K562 (cell line): ENCODE results near the gene TIPARP. TPM values are rescaled to one million over a fixed set of nuclear protein-coding genes. Genes with fewer than 3 reads are reported as not detected.
A peak's percentile ranks its signal among the peaks of the same experiment; 100 is the strongest.

Source experiments
- ATAC-seq: fragments of 200-7000 bp; cut with Tn5 transposase; 3 replicates; pipeline ENCODE4 v1.9.1; 2020; ENCODE audit warnings: moderate library complexity
- BruUV-seq: library from RNA; stranded (reverse); fragments of 400-500 nt; replicated peaks from 2 replicates; lab custom pipeline; 2021; lab: Mats Ljungman, UMichigan
- CTCF ChIA-PET: fragments of 300-600 bp; formaldehyde crosslinking; extraction: SDS; loops from one replicate; lab custom pipeline; 2021; ENCODE audit warnings: low intra/inter-chr PET ratio; lab: Yijun Ruan, JAX
- POLR2A ChIA-PET: fragments of 300-600, 350-650 bp; sonication (Branson Sonifier 250); formaldehyde crosslinking; extraction: SDS; loops from one replicate; lab custom pipeline; 2021; ENCODE audit warnings: antibody characterized with exemption, inconsistent platforms; lab: Yijun Ruan, JAX
- DNase-seq, 4 experiments: peaks; one replicate each; pipeline versions ENCODE4 v3.0.0 to v3.0.0-alpha.2; 2011 to 2018; ENCODE audit warnings: low spot score in 3 of 4, mixed read lengths in 3 of 4; ENCODE audit errors: extremely low read depth in 1 of 4
- FAIRE-seq: peaks from 2 replicates; lab custom pipeline; 2011; peaks lifted over from hg19 to GRCh38; lab: Jason Lieb, UNC
- H2AFZ ChIP-seq: 2 replicates; pipeline ENCODE4 v1.6.0; 2011; ENCODE audit warnings: low read depth, low read length, control low read depth, inconsistent platforms
- H3K27ac ChIP-seq: fragments of 200-600 bp; 3 replicates; pipeline ENCODE4 v1.8.0; 2011; ENCODE audit warnings: low read depth, mild to moderate bottlenecking, control low read depth, inconsistent platforms, low read length, moderate library complexity, mixed read lengths; ENCODE audit errors: extremely low read depth
- H3K27me3 ChIP-seq, 2 experiments: fragments of 300-600 bp in 1 of 2; 2 replicates in 1 of 2; 3 replicates in 1 of 2; pipeline versions ENCODE4 v1.6.0 to v1.8.0; 2011; ENCODE audit warnings: inconsistent platforms in 2 of 2, low read length in 2 of 2, mild to moderate bottlenecking in 1 of 2, mixed read lengths in 1 of 2, moderate library complexity in 1 of 2; ENCODE audit not compliant: control insufficient read depth in 2 of 2, insufficient read depth in 2 of 2
- H3K36me3 ChIP-seq: fragments of 300-600 bp; 3 replicates; pipeline ENCODE4 v1.8.0; 2011; ENCODE audit warnings: mild to moderate bottlenecking, low read length, inconsistent platforms; ENCODE audit not compliant: control insufficient read depth, insufficient read depth
- H3K4me1 ChIP-seq, 2 experiments: fragments of 200-600 bp in 1 of 2; replicated peaks in 1 of 2; 2 replicates in 1 of 2; 3 replicates in 1 of 2; pipeline versions ENCODE4 v1.5.1 to v1.8.0; 2011; ENCODE audit warnings: inconsistent platforms in 2 of 2, low read length in 2 of 2, mild to moderate bottlenecking in 1 of 2, mixed read lengths in 1 of 2, moderate library complexity in 1 of 2; ENCODE audit not compliant: control insufficient read depth in 2 of 2, insufficient read depth in 2 of 2
- H3K4me2 ChIP-seq: 2 replicates; pipeline ENCODE4 v1.6.1; 2011; ENCODE audit warnings: low read length, control low read depth, inconsistent platforms, mixed read lengths; ENCODE audit not compliant: insufficient read depth
- H3K4me3 ChIP-seq: fragments of 200-600 bp; sonication (generic), shearing (Covaris generic); 2 replicates; pipeline ENCODE4 v1.5.1; 2016; ENCODE audit warnings: control low read depth, inconsistent platforms
- H3K79me2 ChIP-seq: fragments of 200-600 bp; 3 replicates; pipeline ENCODE4 v1.8.0; 2011; ENCODE audit warnings: low read length, inconsistent platforms; ENCODE audit not compliant: control insufficient read depth, insufficient read depth
- H3K9ac ChIP-seq, 2 experiments: 2 replicates each; pipeline versions ENCODE4 v1.6.0 to v1.6.1; 2011; ENCODE audit warnings: low read depth in 2 of 2, low read length in 2 of 2, control low read depth in 1 of 2, inconsistent platforms in 1 of 2, mild to moderate bottlenecking in 1 of 2, mixed read lengths in 1 of 2; ENCODE audit not compliant: insufficient read depth in 1 of 2
- H3K9me1 ChIP-seq: one replicate; pipeline ENCODE4 v1.6.0; 2011; ENCODE audit warnings: inconsistent platforms, mild to moderate bottlenecking, low read length, moderate library complexity; ENCODE audit not compliant: control insufficient read depth, insufficient read depth
- H3K9me3 ChIP-seq: replicated peaks from 2 replicates; pipeline ENCODE4 v1.5.1; 2011; ENCODE audit warnings: low read depth, low read length, inconsistent platforms; ENCODE audit not compliant: control insufficient read depth, insufficient read depth
- H4K20me1 ChIP-seq: replicated peaks from 2 replicates; pipeline ENCODE4 v1.6.1; 2011; ENCODE audit warnings: low read length, inconsistent platforms, mixed read lengths; ENCODE audit not compliant: control insufficient read depth, insufficient read depth
- CAMTA2 ChIP-seq: fragments of 250-450 bp; sonication (Bioruptor Pico); conservative IDR thresholded peaks from 2 replicates; pipeline ENCODE4 v1.5.1; 2022
- FOXK1 ChIP-seq: sonication (generic); formaldehyde crosslinking; IDR thresholded peaks from 2 replicates; pipeline ENCODE4 v1.8.0; 2022; ENCODE audit warnings: missing genetic modification reagents, mild to moderate bottlenecking, borderline replicate concordance
- GMEB1 ChIP-seq: fragments of 250-450 bp; sonication (Bioruptor Pico); IDR thresholded peaks from 2 replicates; pipeline ENCODE4 v1.4.0; 2020; ENCODE audit warnings: mild to moderate bottlenecking
- NONO ChIP-seq, 2 experiments: fragments of 200-400 bp in 1 of 2; fragments of 450-650 bp in 1 of 2; formaldehyde crosslinking in 1 of 2; IDR thresholded peaks; 2 replicates each; pipeline ENCODE4 v1.6.1; 2017; ENCODE audit warnings: low read depth in 2 of 2, mild to moderate bottlenecking in 2 of 2, moderate library complexity in 2 of 2, low read length in 1 of 2
- SAFB ChIP-seq: fragments of 200-400 bp; formaldehyde crosslinking; IDR thresholded peaks from 2 replicates; pipeline ENCODE4 v1.6.1; 2017; ENCODE audit warnings: low read depth, low read length, borderline replicate concordance
- TRIM24 ChIP-seq, 2 experiments: fragments of 450-650 bp; IDR thresholded peaks; 2 replicates each; pipeline ENCODE4 v1.6.1; 2016
- ZNF217 ChIP-seq: sonication (generic); formaldehyde crosslinking; IDR thresholded peaks from 2 replicates; pipeline ENCODE4 v1.8.0; 2022; ENCODE audit warnings: mild to moderate bottlenecking, missing genetic modification reagents
- ZNF507 ChIP-seq: conservative IDR thresholded peaks from 2 replicates; pipeline ENCODE4 v1.6.1; 2017; ENCODE audit warnings: missing genetic modification characterization, missing compliant biosample characterization
- WGBS: fragments of 100-300 bp; shearing (Covaris generic); methylation state at CpG from one replicate; pipeline ENCODE4 v1.1.6; 2016; ENCODE audit warnings: low coverage, mixed read lengths; ENCODE audit not compliant: insufficient coverage; ENCODE audit errors: missing lambda C conversion rate; 5-methylcytosine and 5-hydroxymethylcytosine counted together
- in situ Hi-C: fragments of 300-500 bp; cut with MboI; formaldehyde crosslinking; loops from 4 replicates; pipeline ENCODE4 v1.15.0; 2018; ENCODE audit warnings: inconsistent platforms, mixed read lengths
- intact Hi-C: fragments of 100-400 bp; cut with micrococcal nuclease; formaldehyde crosslinking; loops from 2 replicates; pipeline ENCODE4 v1.14.2; 2022
- polyA plus RNA-seq, 8 experiments: library from polyadenylated mRNA; depleted of rRNA in 4 of 8; stranded (reverse) in 5 of 8; unstranded in 3 of 8; fragments of >200 nt; fragmentation: Nextera tagmentation in 2 of 8; fragmentation: Illumina TruSeq in 1 of 8; extraction: Ambion mirVana in 2 of 8; extraction: Trizol in 1 of 8; gene quantifications; 2 replicates each; pipeline versions ENCODE4 v1.2.1 to v1.2.3, GENCODE V29; 2011 to 2014; ENCODE audit warnings: inconsistent platforms in 1 of 8, missing spikeins in 1 of 8
- total RNA-seq, 7 experiments: library from RNA; depleted of rRNA in 6 of 7; stranded (reverse); fragments of >200 nt in 6 of 7; fragmentation: Illumina TruSeq in 2 of 7; extraction: Trizol in 2 of 7; gene quantifications; 2 replicates each; pipeline versions ENCODE4 v1.2.1 to v1.2.3, GENCODE V29; 2011 to 2021; ENCODE audit warnings: low replicate concordance in 1 of 7
- TF ChIP-seq, protein P1 (sequence below): sonication (generic); formaldehyde crosslinking; IDR thresholded peaks from 2 replicates; pipeline ENCODE4 v1.8.0; 2022; ENCODE audit warnings: mild to moderate bottlenecking, missing genetic modification reagents
- TF ChIP-seq, protein P2 (sequence below): IDR thresholded peaks from 3 replicates; pipeline ENCODE4 v1.6.1; 2011; ENCODE audit warnings: borderline replicate concordance, mild to moderate bottlenecking; ENCODE audit not compliant: insufficient read length, insufficient read depth

Gene TIPARP
- total and polyA plus RNA-seq, 9 of the 15 experiments (the other 6 are each of a cell fraction or from before 2014, with no cell fraction given): 2.4 to 29.4 (median 15.1) TPM

DNA sequence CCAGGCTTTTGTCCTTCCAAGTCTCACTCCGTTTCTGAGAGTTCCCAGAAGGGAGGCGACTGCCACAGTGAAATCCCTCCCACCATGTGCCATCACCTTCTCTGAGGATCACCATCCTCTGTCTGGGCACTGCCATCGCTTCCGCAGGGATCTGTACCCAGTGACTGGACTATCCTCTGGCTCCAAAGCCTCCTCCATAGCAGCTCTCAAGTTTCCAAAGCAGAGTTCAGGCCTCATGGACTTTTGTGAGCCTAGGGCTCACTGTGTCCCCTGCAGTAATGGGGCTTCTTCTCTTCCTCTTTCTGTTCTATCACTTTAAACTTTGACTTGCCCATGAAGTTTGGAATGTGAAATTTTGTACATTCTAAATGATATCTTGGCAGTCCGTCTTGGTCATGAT lies 63.9 kb downstream of the TIPARP start:
- DNase-seq (no peak), ATAC-seq (peak; percentile 33; the same call in 2 of the 3 replicates), FAIRE-seq (no peak)
- H3K9me1 ChIP-seq: no peaks in the 10 kb centered on the region
- H3K4me1 ChIP-seq: peaks cover 0 to 4% of the 10 kb centered on the region in 2 experiments; a peak in 1 of 5 replicates
- TF ChIP-seq TRIM24 (IDR thresholded peaks at IDR 0.05) (no peak), FOXK1 (CRISPR knock-in tag) (no peak), GMEB1 (no peak), CAMTA2 (CRISPR knock-in tag) (no peak), NONO (IDR thresholded peaks at IDR 0.05; ENCODE audit: low read depth in 2 of 2, low read length in 1 of 2) (no peak), ZNF507 (tag) (no peak), ZNF217 (no peak), SAFB (no peak)
- TF ChIP-seq, protein P1, sequence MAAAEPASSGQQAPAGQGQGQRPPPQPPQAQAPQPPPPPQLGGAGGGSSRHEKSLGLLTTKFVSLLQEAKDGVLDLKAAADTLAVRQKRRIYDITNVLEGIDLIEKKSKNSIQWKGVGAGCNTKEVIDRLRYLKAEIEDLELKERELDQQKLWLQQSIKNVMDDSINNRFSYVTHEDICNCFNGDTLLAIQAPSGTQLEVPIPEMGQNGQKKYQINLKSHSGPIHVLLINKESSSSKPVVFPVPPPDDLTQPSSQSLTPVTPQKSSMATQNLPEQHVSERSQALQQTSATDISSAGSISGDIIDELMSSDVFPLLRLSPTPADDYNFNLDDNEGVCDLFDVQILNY (CRISPR knock-in tag): no peak
- TF ChIP-seq, protein P2, sequence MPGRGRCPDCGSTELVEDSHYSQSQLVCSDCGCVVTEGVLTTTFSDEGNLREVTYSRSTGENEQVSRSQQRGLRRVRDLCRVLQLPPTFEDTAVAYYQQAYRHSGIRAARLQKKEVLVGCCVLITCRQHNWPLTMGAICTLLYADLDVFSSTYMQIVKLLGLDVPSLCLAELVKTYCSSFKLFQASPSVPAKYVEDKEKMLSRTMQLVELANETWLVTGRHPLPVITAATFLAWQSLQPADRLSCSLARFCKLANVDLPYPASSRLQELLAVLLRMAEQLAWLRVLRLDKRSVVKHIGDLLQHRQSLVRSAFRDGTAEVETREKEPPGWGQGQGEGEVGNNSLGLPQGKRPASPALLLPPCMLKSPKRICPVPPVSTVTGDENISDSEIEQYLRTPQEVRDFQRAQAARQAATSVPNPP: no peak
- WGBS: 30% methylated on average over 5 of the region's 5 CpGs
- H3K4me3 ChIP-seq: no peak overlapping the region
- H3K9me3 ChIP-seq: no peaks in the 10 kb centered on the region
- peak overlapping the region; percentile 47; the same call in 1 of the 2 replicates for H2AFZ ChIP-seq
- no TSS peak for BruUV-seq
- H3K27me3 ChIP-seq: no peaks in the 10 kb centered on the region
- no peaks in the 10 kb centered on the region for H4K20me1 ChIP-seq
- intact Hi-C loops: no loop called here
- no peak overlapping the region for H3K9ac ChIP-seq
- H3K27ac ChIP-seq: no peak overlapping the region
- in situ Hi-C loops: no loop called here
- POLR2A ChIA-PET: no interaction called here
- no peaks in the 10 kb centered on the region for H3K36me3 ChIP-seq
- no peak overlapping the region for H3K4me2 ChIP-seq
- CTCF ChIA-PET: no interaction called here
- H3K79me2 ChIP-seq: no peaks in the 10 kb centered on the region
